K562 (cell line): ENCODE results near the gene PLXDC1. TPM values are rescaled to one million over a fixed set of nuclear protein-coding genes. Genes with fewer than 3 reads are reported as not detected.

Experiments
- ATAC-seq: fragments of 200-7000 bp; cut with Tn5 transposase; 3 replicates; pipeline ENCODE4 v1.9.1; 2020; ENCODE audit warnings: moderate library complexity
- BruUV-seq: library from RNA; stranded (reverse); fragments of 400-500 nt; replicated peaks from 2 replicates; lab custom pipeline; 2021; lab: Mats Ljungman, UMichigan
- CTCF ChIA-PET: fragments of 300-600 bp; formaldehyde crosslinking; extraction: SDS; loops from one replicate; lab custom pipeline; 2021; ENCODE audit warnings: low intra/inter-chr PET ratio; lab: Yijun Ruan, JAX
- POLR2A ChIA-PET: fragments of 300-600, 350-650 bp; sonication (Branson Sonifier 250); formaldehyde crosslinking; extraction: SDS; loops from one replicate; lab custom pipeline; 2021; ENCODE audit warnings: antibody characterized with exemption, inconsistent platforms; lab: Yijun Ruan, JAX
- DNase-seq, 4 experiments: peaks; one replicate each; pipeline versions ENCODE4 v3.0.0 to v3.0.0-alpha.2; 2011 to 2018; ENCODE audit warnings: low spot score in 3 of 4, mixed read lengths in 3 of 4; ENCODE audit errors: extremely low read depth in 1 of 4
- FAIRE-seq: peaks from 2 replicates; lab custom pipeline; 2011; peaks lifted over from hg19 to GRCh38; lab: Jason Lieb, UNC
- H2AFZ ChIP-seq: 2 replicates; pipeline ENCODE4 v1.6.0; 2011; ENCODE audit warnings: low read depth, low read length, control low read depth, inconsistent platforms
- H3K27ac ChIP-seq: fragments of 200-600 bp; 3 replicates; pipeline ENCODE4 v1.8.0; 2011; ENCODE audit warnings: low read depth, mild to moderate bottlenecking, control low read depth, inconsistent platforms, low read length, moderate library complexity, mixed read lengths; ENCODE audit errors: extremely low read depth
- H3K27me3 ChIP-seq, 2 experiments: fragments of 300-600 bp in 1 of 2; 2 replicates in 1 of 2; 3 replicates in 1 of 2; pipeline versions ENCODE4 v1.6.0 to v1.8.0; 2011; ENCODE audit warnings: inconsistent platforms in 2 of 2, low read length in 2 of 2, mild to moderate bottlenecking in 1 of 2, mixed read lengths in 1 of 2, moderate library complexity in 1 of 2; ENCODE audit not compliant: control insufficient read depth in 2 of 2, insufficient read depth in 2 of 2
- H3K36me3 ChIP-seq: fragments of 300-600 bp; 3 replicates; pipeline ENCODE4 v1.8.0; 2011; ENCODE audit warnings: mild to moderate bottlenecking, low read length, inconsistent platforms; ENCODE audit not compliant: control insufficient read depth, insufficient read depth
- H3K4me1 ChIP-seq, 2 experiments: fragments of 200-600 bp in 1 of 2; replicated peaks in 1 of 2; 2 replicates in 1 of 2; 3 replicates in 1 of 2; pipeline versions ENCODE4 v1.5.1 to v1.8.0; 2011; ENCODE audit warnings: inconsistent platforms in 2 of 2, low read length in 2 of 2, mild to moderate bottlenecking in 1 of 2, mixed read lengths in 1 of 2, moderate library complexity in 1 of 2; ENCODE audit not compliant: control insufficient read depth in 2 of 2, insufficient read depth in 2 of 2
- H3K4me2 ChIP-seq: 2 replicates; pipeline ENCODE4 v1.6.1; 2011; ENCODE audit warnings: low read length, control low read depth, inconsistent platforms, mixed read lengths; ENCODE audit not compliant: insufficient read depth
- H3K4me3 ChIP-seq: fragments of 200-600 bp; sonication (generic), shearing (Covaris generic); 2 replicates; pipeline ENCODE4 v1.5.1; 2016; ENCODE audit warnings: control low read depth, inconsistent platforms
- H3K79me2 ChIP-seq: fragments of 200-600 bp; 3 replicates; pipeline ENCODE4 v1.8.0; 2011; ENCODE audit warnings: low read length, inconsistent platforms; ENCODE audit not compliant: control insufficient read depth, insufficient read depth
- H3K9ac ChIP-seq, 2 experiments: 2 replicates each; pipeline versions ENCODE4 v1.6.0 to v1.6.1; 2011; ENCODE audit warnings: low read depth in 2 of 2, low read length in 2 of 2, control low read depth in 1 of 2, inconsistent platforms in 1 of 2, mild to moderate bottlenecking in 1 of 2, mixed read lengths in 1 of 2; ENCODE audit not compliant: insufficient read depth in 1 of 2
- H3K9me1 ChIP-seq: one replicate; pipeline ENCODE4 v1.6.0; 2011; ENCODE audit warnings: inconsistent platforms, mild to moderate bottlenecking, low read length, moderate library complexity; ENCODE audit not compliant: control insufficient read depth, insufficient read depth
- H3K9me3 ChIP-seq: replicated peaks from 2 replicates; pipeline ENCODE4 v1.5.1; 2011; ENCODE audit warnings: low read depth, low read length, inconsistent platforms; ENCODE audit not compliant: control insufficient read depth, insufficient read depth
- H4K20me1 ChIP-seq: replicated peaks from 2 replicates; pipeline ENCODE4 v1.6.1; 2011; ENCODE audit warnings: low read length, inconsistent platforms, mixed read lengths; ENCODE audit not compliant: control insufficient read depth, insufficient read depth
- BRD9 ChIP-seq: fragments of 450-650 bp; IDR thresholded peaks from 2 replicates; pipeline ENCODE4 v1.6.1; 2018; ENCODE audit warnings: low read depth; ENCODE audit not compliant: partially characterized antibody
- CC2D1A ChIP-seq: fragments of 450-650 bp; IDR thresholded peaks from 2 replicates; pipeline ENCODE4 v1.6.1; 2017; ENCODE audit warnings: mild to moderate bottlenecking
- EGR1 ChIP-seq: fragments of 450-650 bp; conservative IDR thresholded peaks from 2 replicates; pipeline ENCODE4 v1.6.1; 2017; ENCODE audit warnings: mild to moderate bottlenecking
- GABPB2 ChIP-seq: fragments of 250-450 bp; sonication (Bioruptor Pico); conservative IDR thresholded peaks from 2 replicates; pipeline ENCODE4 v1.5.1; 2021; ENCODE audit warnings: mild to moderate bottlenecking
- KLF1 ChIP-seq: fragments of 450-650 bp; IDR thresholded peaks from 2 replicates; pipeline ENCODE4 v1.6.1; 2016; ENCODE audit warnings: missing genetic modification characterization, missing compliant biosample characterization
- NR2F6 ChIP-seq: fragments of 450-650 bp; formaldehyde crosslinking; IDR thresholded peaks from 2 replicates; pipeline ENCODE4 v1.4.0; 2020; ENCODE audit warnings: mild to moderate bottlenecking
- RFX5 ChIP-seq: IDR thresholded peaks from 2 replicates; pipeline ENCODE4 v1.6.1; 2011; ENCODE audit warnings: low read depth, mild to moderate bottlenecking, improper control_type of control experiment, low read length
- SMARCC2 ChIP-seq: fragments of 450-650 bp; IDR thresholded peaks from 2 replicates; pipeline ENCODE4 v1.6.1; 2017; ENCODE audit warnings: antibody characterized with exemption, moderate library complexity, mild to moderate bottlenecking, low read depth
- TEAD2 ChIP-seq: fragments of 450-650 bp; IDR thresholded peaks from 2 replicates; pipeline ENCODE4 v1.6.1; 2016; ENCODE audit warnings: missing genetic modification characterization, control low read depth, missing compliant biosample characterization
- U2AF2 ChIP-seq: fragments of 200-400 bp; formaldehyde crosslinking; optimal IDR thresholded peaks from 2 replicates; pipeline ENCODE3; 2017; ENCODE audit warnings: low read depth, mild to moderate bottlenecking, low read length
- ZBTB7A ChIP-seq: IDR thresholded peaks from 2 replicates; pipeline ENCODE4 v1.6.1; 2011; ENCODE audit warnings: low read depth, mild to moderate bottlenecking, low read length, moderate library complexity, borderline replicate concordance; ENCODE audit not compliant: control insufficient read depth
- ZFP30 ChIP-seq: fragments of 250-450 bp; sonication (Bioruptor Pico); IDR thresholded peaks from 2 replicates; pipeline ENCODE4 v1.8.0; 2022; ENCODE audit warnings: moderate library complexity, mild to moderate bottlenecking, inconsistent platforms, borderline replicate concordance
- ZNF354B ChIP-seq: fragments of 250-450 bp; sonication (Bioruptor Pico); IDR thresholded peaks from 2 replicates; pipeline ENCODE4 v1.4.0; 2020
- WGBS: fragments of 100-300 bp; shearing (Covaris generic); methylation state at CpG from one replicate; pipeline ENCODE4 v1.1.6; 2016; ENCODE audit warnings: low coverage, mixed read lengths; ENCODE audit not compliant: insufficient coverage; ENCODE audit errors: missing lambda C conversion rate; 5-methylcytosine and 5-hydroxymethylcytosine counted together
- in situ Hi-C: fragments of 300-500 bp; cut with MboI; formaldehyde crosslinking; loops from 4 replicates; pipeline ENCODE4 v1.15.0; 2018; ENCODE audit warnings: inconsistent platforms, mixed read lengths
- intact Hi-C: fragments of 100-400 bp; cut with micrococcal nuclease; formaldehyde crosslinking; loops from 2 replicates; pipeline ENCODE4 v1.14.2; 2022
- polyA plus RNA-seq, 8 experiments: library from polyadenylated mRNA; depleted of rRNA in 4 of 8; stranded (reverse) in 5 of 8; unstranded in 3 of 8; fragments of >200 nt; fragmentation: Nextera tagmentation in 2 of 8; fragmentation: Illumina TruSeq in 1 of 8; extraction: Ambion mirVana in 2 of 8; extraction: Trizol in 1 of 8; gene quantifications; 2 replicates each; pipeline versions ENCODE4 v1.2.1 to v1.2.3, GENCODE V29; 2011 to 2014; ENCODE audit warnings: inconsistent platforms in 1 of 8, missing spikeins in 1 of 8
- total RNA-seq, 7 experiments: library from RNA; depleted of rRNA in 6 of 7; stranded (reverse); fragments of >200 nt in 6 of 7; fragmentation: Illumina TruSeq in 2 of 7; extraction: Trizol in 2 of 7; gene quantifications; 2 replicates each; pipeline versions ENCODE4 v1.2.1 to v1.2.3, GENCODE V29; 2011 to 2021; ENCODE audit warnings: low replicate concordance in 1 of 7
- TF ChIP-seq, protein P1 (sequence below): fragments of 450-650 bp; IDR thresholded peaks from 2 replicates; pipeline ENCODE4 v1.6.1; 2016
- TF ChIP-seq, protein P2 (sequence below): fragments of 250-450 bp; sonication (Bioruptor Pico); IDR thresholded peaks from 2 replicates; pipeline ENCODE4 v1.8.0; 2021; ENCODE audit warnings: mild to moderate bottlenecking, moderate library complexity
- TF ChIP-seq, protein P3 (sequence below): fragments of 450-650 bp; IDR thresholded peaks from 2 replicates; pipeline ENCODE4 v1.6.1; 2016; ENCODE audit warnings: missing biosample characterization, missing genetic modification characterization

The PLXDC1 gene
- total and polyA plus RNA-seq, 9 of the 15 experiments (the other 6 are each of a cell fraction or from before 2014, with no cell fraction given): not detected

DNA sequence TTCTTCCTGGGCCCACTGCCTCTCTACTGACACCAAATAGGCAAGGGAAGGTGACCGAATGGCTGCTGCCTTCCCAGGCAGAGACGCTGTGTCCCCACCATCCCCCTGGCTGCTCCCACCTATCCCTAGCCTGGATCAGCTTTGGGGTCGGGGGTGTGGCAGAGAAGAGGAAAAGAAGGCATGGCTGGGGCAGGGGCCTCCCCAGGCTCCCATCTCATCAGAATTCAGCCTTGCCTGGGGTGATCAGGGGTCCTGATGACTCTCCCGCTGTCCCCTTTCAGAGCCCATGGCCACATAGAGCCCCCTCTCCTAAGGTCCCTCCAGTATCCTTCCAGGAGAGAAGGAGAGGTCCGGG is 665 bp downstream of the PLXDC1 start:
- Histone ChIP-seq H3K4me3 (no peak overlapping the region), H3K27ac (no peak overlapping the region), H3K9me1 (no peaks in the 10 kb centered on the region), H4K20me1 (peaks cover 4% of the 10 kb centered on the region; the same call in 1 of the 2 replicates), H3K4me1 (peaks cover 7 to 24% of the 10 kb centered on the region in 2 experiments; a peak in 2 of 5 replicates), H3K79me2 (no peaks in the 10 kb centered on the region), H3K4me2 (no peak overlapping the region), H3K9me3 (no peaks in the 10 kb centered on the region), H3K9ac (no peak overlapping the region), H3K36me3 (no peaks in the 10 kb centered on the region), H3K27me3 (peaks cover 7 to 22% of the 10 kb centered on the region in 2 experiments; a peak in 4 of 5 replicates), H2AFZ (no peak overlapping the region)
- CTCF ChIA-PET: no interaction called here
- ATAC-seq (no peak), FAIRE-seq (no peak), DNase-seq (no peak)
- POLR2A ChIA-PET: interaction anchor here (0.8 to 1.6 kb wide), 2 partner anchors 14 to 151 kb away, joined by 3 to 4 read pairs; no protein-coding TSS in a partner anchor
- in situ Hi-C loops (no loop called here), intact Hi-C loops (loop anchor here (5.0 to 10.0 kb wide), 4 partner anchors 83 to 396 kb away; partner anchors contain the start of gene PSMB3)
- BruUV-seq: no TSS peak
- WGBS: 10% methylated on average over 4 of the region's 5 CpGs
- no peak for TF ChIP-seq RFX5
- TF ChIP-seq ZNF354B: no peak
- TF ChIP-seq BRD9: no peak
- no peak for TF ChIP-seq KLF1 (tag)
- TF ChIP-seq NR2F6: no peak
- no peak for TF ChIP-seq CC2D1A
- TF ChIP-seq, protein P1, sequence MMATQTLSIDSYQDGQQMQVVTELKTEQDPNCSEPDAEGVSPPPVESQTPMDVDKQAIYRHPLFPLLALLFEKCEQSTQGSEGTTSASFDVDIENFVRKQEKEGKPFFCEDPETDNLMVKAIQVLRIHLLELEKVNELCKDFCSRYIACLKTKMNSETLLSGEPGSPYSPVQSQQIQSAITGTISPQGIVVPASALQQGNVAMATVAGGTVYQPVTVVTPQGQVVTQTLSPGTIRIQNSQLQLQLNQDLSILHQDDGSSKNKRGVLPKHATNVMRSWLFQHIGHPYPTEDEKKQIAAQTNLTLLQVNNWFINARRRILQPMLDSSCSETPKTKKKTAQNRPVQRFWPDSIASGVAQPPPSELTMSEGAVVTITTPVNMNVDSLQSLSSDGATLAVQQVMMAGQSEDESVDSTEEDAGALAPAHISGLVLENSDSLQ: no peak
- TF ChIP-seq ZFP30 (CRISPR knock-in tag): no peak
- TF ChIP-seq, protein P2, sequence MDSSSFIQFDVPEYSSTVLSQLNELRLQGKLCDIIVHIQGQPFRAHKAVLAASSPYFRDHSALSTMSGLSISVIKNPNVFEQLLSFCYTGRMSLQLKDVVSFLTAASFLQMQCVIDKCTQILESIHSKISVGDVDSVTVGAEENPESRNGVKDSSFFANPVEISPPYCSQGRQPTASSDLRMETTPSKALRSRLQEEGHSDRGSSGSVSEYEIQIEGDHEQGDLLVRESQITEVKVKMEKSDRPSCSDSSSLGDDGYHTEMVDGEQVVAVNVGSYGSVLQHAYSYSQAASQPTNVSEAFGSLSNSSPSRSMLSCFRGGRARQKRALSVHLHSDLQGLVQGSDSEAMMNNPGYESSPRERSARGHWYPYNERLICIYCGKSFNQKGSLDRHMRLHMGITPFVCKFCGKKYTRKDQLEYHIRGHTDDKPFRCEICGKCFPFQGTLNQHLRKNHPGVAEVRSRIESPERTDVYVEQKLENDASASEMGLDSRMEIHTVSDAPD (CRISPR knock-in tag): no peak
- no peak for TF ChIP-seq GABPB2 (CRISPR knock-in tag)
- TF ChIP-seq TEAD2: no peak
- no peak for TF ChIP-seq SMARCC2
- TF ChIP-seq U2AF2: no peak
- TF ChIP-seq ZBTB7A: no peak
- no peak for TF ChIP-seq EGR1
- TF ChIP-seq, protein P3, sequence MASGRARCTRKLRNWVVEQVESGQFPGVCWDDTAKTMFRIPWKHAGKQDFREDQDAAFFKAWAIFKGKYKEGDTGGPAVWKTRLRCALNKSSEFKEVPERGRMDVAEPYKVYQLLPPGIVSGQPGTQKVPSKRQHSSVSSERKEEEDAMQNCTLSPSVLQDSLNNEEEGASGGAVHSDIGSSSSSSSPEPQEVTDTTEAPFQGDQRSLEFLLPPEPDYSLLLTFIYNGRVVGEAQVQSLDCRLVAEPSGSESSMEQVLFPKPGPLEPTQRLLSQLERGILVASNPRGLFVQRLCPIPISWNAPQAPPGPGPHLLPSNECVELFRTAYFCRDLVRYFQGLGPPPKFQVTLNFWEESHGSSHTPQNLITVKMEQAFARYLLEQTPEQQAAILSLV (tag): no peak
